ENCODE measurements around the gene HDC. TPM values are rescaled to one million over a fixed set of nuclear protein-coding genes. Genes with fewer than 3 reads are reported as not detected.

Gene HDC
- total and polyA plus RNA-seq, 2 of the 13 experiments (the other 11 are each of a cell fraction or from before 2014, with no cell fraction given) = not detected

- no peak for TF ChIP-seq ZBTB14 (CRISPR knock-in tag; IDR thresholded peaks at IDR 0.05)
- 0 out of 2 replicates have a peak, but pooled peaks have one; percentile 47 for TF ChIP-seq RXRB (CRISPR knock-in tag; IDR thresholded peaks at IDR 0.05; ENCODE audit: borderline replicate concordance)
- peak; percentile 83 for TF ChIP-seq RARA (CRISPR knock-in tag; IDR thresholded peaks at IDR 0.05)
- no peak for TF ChIP-seq U2AF2 (IDR thresholded peaks at IDR 0.05; ENCODE audit: low read depth, low read length)
- peak; percentile 58 for TF ChIP-seq SKI (IDR thresholded peaks at IDR 0.05; ENCODE audit: partially characterized antibody)
- TF ChIP-seq CERS6 (CRISPR knock-in tag; IDR thresholded peaks at IDR 0.05) = no peak
- peak; percentile 51; the same call in 1 of the 2 replicates for TF ChIP-seq CREB1 (IDR thresholded peaks at IDR 0.05)
- TF ChIP-seq CREB1 (CRISPR knock-in tag; IDR thresholded peaks at IDR 0.05) = no peak
- TF ChIP-seq AFF4 (CRISPR knock-in tag; IDR thresholded peaks at IDR 0.05) = no peak
- no peak for TF ChIP-seq ZNF256 (CRISPR knock-in tag; conservative IDR thresholded peaks at IDR 0.05)
- TF ChIP-seq ZNF121 (CRISPR knock-in tag; IDR thresholded peaks at IDR 0.05) = no peak
- 0 out of 2 replicates have a peak, but pooled peaks have one; percentile 38 for TF ChIP-seq ZBTB7B (CRISPR knock-in tag; IDR thresholded peaks at IDR 0.05)
- TF ChIP-seq PBX2 (CRISPR knock-in tag; IDR thresholded peaks at IDR 0.05) = no peak
Observed at GRCh38 chr15:50244959-50245624, 20.4 kb downstream of the HDC start (continued).
